CD4-positive, alpha-beta memory T cell (primary cell): ENCODE data around the gene XPO6. TPM values are rescaled to one million over a fixed set of nuclear protein-coding genes. Genes with fewer than 3 reads are reported as not detected.

Experiments
- CTCF ChIA-PET: fragments of 350-600 bp; sonication (Branson Sonifier 250); formaldehyde crosslinking; loops from one replicate; lab custom pipeline; 2021; ENCODE audit warnings: inconsistent platforms; ENCODE audit not compliant: partially characterized antibody; lab: Charles Lee
- POLR2A ChIA-PET: fragments of 350-600 bp; sonication (Branson Sonifier 250); formaldehyde crosslinking; loops from one replicate; lab custom pipeline; 2021; ENCODE audit not compliant: partially characterized antibody; lab: Charles Lee
- DNase-seq, 5 donors: peaks; one replicate each; pipeline versions ENCODE4 v3.0.0 to v3.0.0-alpha.2; 2020 to 2022; ENCODE audit warnings: mixed read lengths in 1 of 5
- H3K27ac ChIP-seq: one replicate; pipeline ENCODE4 v1.7.0; 2013; ENCODE audit warnings: low read depth, low read length
- H3K27me3 ChIP-seq: 2 replicates; pipeline ENCODE4 v1.7.0; 2013; ENCODE audit warnings: mild to moderate bottlenecking, low read length, moderate library complexity; ENCODE audit not compliant: insufficient read depth
- H3K36me3 ChIP-seq: 2 replicates; pipeline ENCODE4 v1.7.0; 2013; ENCODE audit warnings: mild to moderate bottlenecking, low read length, moderate library complexity; ENCODE audit not compliant: insufficient read depth
- H3K4me1 ChIP-seq: 2 replicates; pipeline ENCODE4 v1.7.0; 2013; ENCODE audit warnings: mild to moderate bottlenecking, low read length, moderate library complexity; ENCODE audit not compliant: insufficient read depth
- H3K4me3 ChIP-seq, 2 donors: one replicate each; pipeline ENCODE4 v1.7.0; 2013; ENCODE audit warnings: low read length in 2 of 2, mild to moderate bottlenecking in 1 of 2
- H3K9me3 ChIP-seq, 2 donors: one replicate each; pipeline ENCODE4 v1.7.0; 2013; ENCODE audit warnings: low read length in 2 of 2, control low read depth in 1 of 2; ENCODE audit not compliant: control insufficient read depth in 1 of 2
- H3K27ac Mint-ChIP-seq, 7 donors: one replicate each; pipeline ENCODE4 v1.8.0; 2020 to 2021; ENCODE audit warnings: mixed read lengths in 7 of 7, mild to moderate bottlenecking in 6 of 7, inconsistent platforms in 3 of 7, moderate library complexity in 3 of 7
- H3K27me3 Mint-ChIP-seq, 2 donors: one replicate each; pipeline ENCODE4 v1.8.0; 2020 to 2021; ENCODE audit warnings: mixed read lengths in 2 of 2
- H3K36me3 Mint-ChIP-seq, 2 donors: one replicate each; pipeline ENCODE4 v1.8.0; 2020 to 2021; ENCODE audit warnings: mixed read lengths in 2 of 2, inconsistent platforms in 1 of 2, mild to moderate bottlenecking in 1 of 2
- H3K4me1 Mint-ChIP-seq, 4 donors: one replicate each; pipeline ENCODE4 v1.8.0; 2020 to 2021; ENCODE audit warnings: mixed read lengths in 4 of 4, mild to moderate bottlenecking in 1 of 4
- H3K4me3 Mint-ChIP-seq, 8 donors: one replicate each; pipeline ENCODE4 v1.8.0; 2020 to 2021; ENCODE audit warnings: mixed read lengths in 8 of 8, mild to moderate bottlenecking in 7 of 8, moderate library complexity in 6 of 8, inconsistent platforms in 3 of 8
- H3K9me3 Mint-ChIP-seq, 8 donors: one replicate each; pipeline ENCODE4 v1.8.0; 2020 to 2021; ENCODE audit warnings: mixed read lengths in 8 of 8, mild to moderate bottlenecking in 5 of 8, inconsistent platforms in 3 of 8, moderate library complexity in 1 of 8
- intact Hi-C: fragments of 100-400 bp; cut with micrococcal nuclease; formaldehyde crosslinking; loops from one replicate; pipeline ENCODE4 v1.15.1; 2023
- polyA plus RNA-seq, 2 donors: library from polyadenylated mRNA; unstranded; fragments of 300-500 nt; fragmentation: Illumina TruSeq; gene quantifications; one replicate each; pipeline ENCODE4 v1.2.3, GENCODE V29; 2021
- total RNA-seq, 2 experiments: library from RNA; stranded (reverse); gene quantifications; one replicate each; pipeline ENCODE4 v1.2.3, GENCODE V29; 2021

XPO6 gene
- total and polyA plus RNA-seq, 4 experiments from 2014 or later: 35.7 to 350 (median 219) TPM

DNA sequence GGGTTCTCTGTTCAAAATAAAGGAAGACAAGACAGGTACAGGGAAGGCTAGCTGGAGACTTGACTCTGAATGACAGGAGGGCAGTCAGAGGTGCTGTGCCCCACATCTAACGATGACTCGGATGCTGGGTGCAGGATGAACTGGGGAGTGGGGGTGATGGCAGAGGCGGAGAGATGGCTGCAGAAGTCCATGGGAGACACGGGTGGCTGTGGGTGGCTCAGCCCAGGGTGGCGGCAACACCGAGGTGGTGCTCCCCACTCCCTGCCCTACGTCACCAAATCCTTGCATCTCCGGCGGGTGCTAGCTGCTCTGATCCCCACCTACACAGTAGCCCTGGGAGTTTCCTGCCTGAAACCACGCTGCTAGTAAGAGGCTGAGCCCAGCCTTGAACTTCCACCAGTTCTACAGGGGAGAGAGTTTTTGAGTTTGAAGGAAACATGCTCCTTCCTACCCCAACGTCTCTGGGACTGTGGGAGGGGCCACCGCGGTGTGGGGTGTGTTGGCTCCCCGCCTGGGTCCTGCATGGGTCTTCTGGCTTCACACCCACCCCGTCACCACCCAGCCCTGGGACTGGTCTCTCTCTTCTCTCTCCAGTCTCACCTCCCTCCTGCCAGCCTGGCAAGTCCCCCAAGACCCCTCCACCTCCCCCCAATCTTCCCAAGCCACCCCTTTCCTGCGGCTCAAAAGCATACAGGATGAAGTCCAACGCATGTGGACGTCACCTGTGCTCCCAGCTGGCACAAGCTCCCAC lies 152.8 kb downstream of the XPO6 start:
- Histone ChIP-seq H3K36me3 (no peaks in the 10 kb centered on the region), H3K4me3 (no peak overlapping the region), H3K9me3 (no peaks in the 10 kb centered on the region), H3K27ac (no peak overlapping the region), H3K27me3 (peaks cover 29% of the 10 kb centered on the region), H3K4me1 (no peaks in the 10 kb centered on the region)
- H3K36me3 Mint-ChIP-seq: no peaks in the 10 kb centered on the region
- H3K27me3 Mint-ChIP-seq: peaks cover 41 to 50% of the 10 kb centered on the region in 2 donors
- peak overlapping the region in 2 of 7 donors; percentile 30 to 60 for H3K27ac Mint-ChIP-seq
- H3K9me3 Mint-ChIP-seq: peaks cover 0 to 3% (median 0%) of the 10 kb centered on the region in 8 donors
- DNase-seq: no peak
- intact Hi-C loops: no loop called here
- H3K4me1 Mint-ChIP-seq: peaks cover 5 to 14% (median 7%) of the 10 kb centered on the region in 4 donors
- peak overlapping the region in 1 of 8 donors; percentile 39 for H3K4me3 Mint-ChIP-seq
- POLR2A ChIA-PET: no interaction called here
- CTCF ChIA-PET: interaction anchor here (0.6 kb wide), 1 partner anchor 159 kb away, joined by 3 read pairs; no protein-coding TSS in a partner anchor

DNA sequence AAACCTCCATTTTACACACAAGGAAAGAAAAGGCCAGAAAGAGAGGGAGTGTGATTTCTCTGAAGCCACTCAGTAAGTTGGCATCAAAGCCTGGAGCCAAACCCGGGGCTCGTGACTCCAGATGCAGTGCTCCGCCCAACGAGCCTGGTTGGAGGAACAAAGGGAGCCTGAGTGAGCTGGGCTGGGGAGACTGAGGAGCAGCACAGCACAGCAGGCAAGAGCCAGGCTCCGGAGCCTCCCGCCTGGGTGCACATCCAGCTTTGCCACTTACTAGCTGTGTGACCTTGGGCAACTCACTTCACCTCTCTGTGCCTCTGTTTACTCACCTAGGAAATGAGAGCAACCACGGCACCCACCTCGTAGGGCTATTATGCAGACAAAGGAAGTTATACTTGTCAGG lies 153.8 kb downstream of the XPO6 start:
- ChIA-PET CTCF (no interaction called here), POLR2A (no interaction called here)
- no peaks in the 10 kb centered on the region for H3K36me3 Mint-ChIP-seq
- peaks cover 0 to 3% (median 0%) of the 10 kb centered on the region in 8 donors for H3K9me3 Mint-ChIP-seq
- no peak overlapping the region for H3K27ac ChIP-seq
- H3K4me1 Mint-ChIP-seq: peaks cover 5 to 14% (median 7%) of the 10 kb centered on the region in 4 donors
- no peak for DNase-seq
- peaks cover 25% of the 10 kb centered on the region for H3K27me3 ChIP-seq
- H3K27ac Mint-ChIP-seq: no peak overlapping the region
- no peaks in the 10 kb centered on the region for H3K9me3 ChIP-seq
- no peak overlapping the region for H3K4me3 ChIP-seq
- no peaks in the 10 kb centered on the region for H3K4me1 ChIP-seq
- H3K27me3 Mint-ChIP-seq: peaks cover 47 to 56% of the 10 kb centered on the region in 2 donors
- intact Hi-C loops: no loop called here
- no peaks in the 10 kb centered on the region for H3K36me3 ChIP-seq
- H3K4me3 Mint-ChIP-seq: no peak overlapping the region

DNA sequence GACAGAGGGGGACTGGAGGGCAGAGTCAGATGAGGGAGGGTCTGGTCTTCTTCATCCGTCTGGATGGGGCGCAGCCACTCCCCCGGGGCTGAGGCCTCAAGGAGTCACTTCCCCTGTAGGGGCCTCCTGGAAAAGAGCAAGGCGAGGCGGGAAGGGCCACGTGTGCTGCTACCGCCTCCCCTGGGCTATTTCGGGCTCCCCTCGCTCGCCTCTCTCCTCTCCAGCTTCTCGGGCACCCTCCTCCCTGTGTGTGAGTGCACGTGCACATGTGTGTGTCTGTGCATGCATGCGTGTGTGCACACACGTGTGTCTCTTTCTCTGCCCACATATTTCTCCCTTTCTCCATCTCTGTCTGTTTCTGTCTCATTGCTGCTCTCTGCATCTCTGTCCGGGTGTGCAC lies 158.3 kb downstream of the XPO6 start:
- no peak overlapping the region for H3K27ac Mint-ChIP-seq
- H3K4me3 Mint-ChIP-seq: no peak overlapping the region
- POLR2A ChIA-PET: no interaction called here
- H3K4me1 Mint-ChIP-seq: peaks cover 0 to under 1% (median under 1%) of the 10 kb centered on the region in 4 donors
- Histone ChIP-seq H3K36me3 (no peaks in the 10 kb centered on the region), H3K27me3 (peaks cover 6% of the 10 kb centered on the region), H3K9me3 (no peaks in the 10 kb centered on the region), H3K4me3 (no peak overlapping the region), H3K27ac (no peak overlapping the region), H3K4me1 (no peaks in the 10 kb centered on the region)
- intact Hi-C loops: no loop called here
- peaks cover 0 to 8% (median 5%) of the 10 kb centered on the region in 8 donors for H3K9me3 Mint-ChIP-seq
- peaks cover 21 to 29% of the 10 kb centered on the region in 2 donors for H3K27me3 Mint-ChIP-seq
- H3K36me3 Mint-ChIP-seq: no peaks in the 10 kb centered on the region
- no peak for DNase-seq
- CTCF ChIA-PET: no interaction called here

DNA sequence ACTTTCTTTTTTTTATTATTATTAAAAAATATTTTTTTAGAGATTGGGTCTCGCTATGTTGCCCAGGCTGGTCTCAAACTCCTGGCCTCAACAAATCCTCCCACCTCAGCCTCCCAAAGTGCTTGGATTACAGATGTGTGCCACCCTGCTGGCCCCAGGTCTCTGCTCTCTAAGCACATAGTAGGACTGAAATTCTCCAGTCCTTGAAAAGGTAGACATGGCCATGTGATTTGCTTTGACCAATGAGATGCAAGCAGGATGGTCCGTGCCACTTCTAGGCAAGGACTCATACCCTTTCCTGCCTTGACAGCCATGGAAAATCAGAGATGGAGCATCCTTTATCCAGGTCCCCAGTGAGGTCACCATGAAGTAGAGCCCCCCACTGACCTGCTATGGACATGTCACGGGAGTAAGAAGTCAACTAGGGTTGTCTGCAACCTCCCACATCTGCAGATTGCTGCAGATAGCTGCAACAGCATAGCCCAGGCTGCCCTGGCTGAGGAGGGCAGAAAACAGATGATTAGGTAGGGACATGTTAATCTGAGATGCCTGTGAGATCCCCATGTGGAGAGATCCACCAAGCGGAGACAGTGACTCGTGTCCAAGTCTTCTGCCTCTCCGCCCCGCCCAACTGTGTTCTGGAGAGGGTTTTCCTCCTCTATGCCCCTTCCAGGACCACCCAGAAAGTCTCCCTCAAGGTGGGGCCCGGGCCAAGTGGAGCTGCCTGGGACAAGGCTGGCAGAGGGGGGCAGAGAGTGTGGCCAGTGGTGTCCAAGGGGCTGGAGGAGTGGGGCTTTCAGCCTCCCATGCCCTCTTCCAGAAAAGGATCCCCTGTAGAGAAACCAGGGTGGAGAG lies 159.3 kb downstream of the XPO6 start:
- Mint-ChIP-seq H3K36me3 (no peaks in the 10 kb centered on the region), H3K4me1 (no peaks in the 10 kb centered on the region), H3K9me3 (peaks cover 0 to 12% (median 7%) of the 10 kb centered on the region in 8 donors), H3K27ac (no peak overlapping the region), H3K27me3 (peaks cover 19 to 26% of the 10 kb centered on the region in 2 donors), H3K4me3 (no peak overlapping the region)
- Histone ChIP-seq H3K27me3 (no peaks in the 10 kb centered on the region), H3K27ac (no peak overlapping the region), H3K4me1 (no peaks in the 10 kb centered on the region), H3K4me3 (no peak overlapping the region), H3K9me3 (no peaks in the 10 kb centered on the region), H3K36me3 (no peaks in the 10 kb centered on the region)
- intact Hi-C loops: no loop called here
- no peak for DNase-seq
- POLR2A ChIA-PET: no interaction called here
- CTCF ChIA-PET: no interaction called here

DNA sequence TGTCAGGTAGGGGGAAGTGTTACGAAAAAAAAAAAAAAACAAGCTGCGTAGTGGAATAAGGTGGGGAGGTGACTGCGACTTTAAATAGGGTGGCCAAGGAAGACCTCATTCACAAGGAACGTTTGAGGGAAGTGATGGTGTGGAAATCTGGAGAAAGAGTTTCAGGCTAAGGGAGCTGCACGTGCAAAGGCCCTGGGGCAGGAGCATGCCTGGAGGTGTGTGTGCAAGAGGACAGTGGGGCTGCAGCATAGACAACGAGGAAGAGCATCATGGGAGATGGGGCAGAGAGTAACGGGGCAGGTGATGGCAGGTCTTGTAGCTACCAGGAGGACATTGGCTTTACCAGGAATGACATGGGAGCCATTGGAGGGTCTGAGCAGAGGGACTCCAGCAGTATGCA lies 160.3 kb downstream of the XPO6 start:
- no peak overlapping the region for H3K27ac ChIP-seq
- H3K4me3 Mint-ChIP-seq: no peak overlapping the region
- H3K9me3 ChIP-seq: no peaks in the 10 kb centered on the region
- peaks cover 0 to 16% (median 7%) of the 10 kb centered on the region in 8 donors for H3K9me3 Mint-ChIP-seq
- H3K27me3 Mint-ChIP-seq: peaks cover 12 to 23% of the 10 kb centered on the region in 2 donors
- no peaks in the 10 kb centered on the region for H3K27me3 ChIP-seq
- H3K36me3 ChIP-seq: no peaks in the 10 kb centered on the region
- H3K27ac Mint-ChIP-seq: no peak overlapping the region
- no peak for DNase-seq
- ChIA-PET POLR2A (interaction anchor here (1.0 kb wide), 1 partner anchor 104 kb away, joined by 4 read pairs; no protein-coding TSS in a partner anchor), CTCF (no interaction called here)
- no peak overlapping the region for H3K4me3 ChIP-seq
- intact Hi-C loops: no loop called here
- H3K4me1 ChIP-seq: no peaks in the 10 kb centered on the region
- peaks cover 0 to 2% of the 10 kb centered on the region in 2 donors for H3K36me3 Mint-ChIP-seq
- H3K4me1 Mint-ChIP-seq: no peaks in the 10 kb centered on the region

Other genes starting within 250 kb of the XPO6 start
- gene GSG1L, start 148.3 kb downstream of the XPO6 start, total RNA-seq: not detected
- gene GSG1L, start 148.3 kb downstream of the XPO6 start, polyA plus RNA-seq: under 1 TPM in 1 of 2 donors, not detected in 1; 0.27 TPM
- gene SBK1, start 80.6 kb upstream of the XPO6 start, total RNA-seq: 10 to 100 TPM; 14.2 to 14.6 TPM
- 10 to 100 TPM in 1 of 2 donors, 1 to 10 TPM in 1; 1.2 to 13.1 TPM for gene SBK1, start 80.6 kb upstream of the XPO6 start, polyA plus RNA-seq
- gene NPIPB6, start 151.5 kb upstream of the XPO6 start, total RNA-seq: 1 to 10 TPM; 4.5 to 4.7 TPM
- gene NPIPB6, start 151.5 kb upstream of the XPO6 start, polyA plus RNA-seq: under 1 TPM in 1 of 2 donors, not detected in 1; 0.30 TPM
- 10 to 100 TPM; 31.4 to 39.2 TPM for gene EIF3CL, start 191.9 kb upstream of the XPO6 start, total RNA-seq
- 10 to 100 TPM in 1 of 2 donors, 1 to 10 TPM in 1; 9.3 to 33.1 TPM for gene EIF3CL, start 191.9 kb upstream of the XPO6 start, polyA plus RNA-seq